Esophagus muscularis mucosa (tissue), 4 donors: ENCODE results near the gene AQP11.

Experiments
- EP300 ChIP-seq: sonication (generic); formaldehyde crosslinking; IDR thresholded peaks from one replicate; pipeline ENCODE4 v1.6.1; 2017; ENCODE audit warnings: antibody characterized with exemption
- POLR2A ChIP-seq: fragments of 450-650 bp; IDR thresholded peaks from one replicate; pipeline ENCODE4 v1.6.1; 2017; ENCODE audit warnings: antibody characterized with exemption, moderate library complexity, mild to moderate bottlenecking, low read depth
- POLR2AphosphoS5 ChIP-seq, 2 donors: sonication (generic); formaldehyde crosslinking; IDR thresholded peaks; one replicate each; pipeline ENCODE4 v1.6.1; 2017; ENCODE audit warnings: antibody characterized with exemption in 2 of 2
- TF ChIP-seq, protein P1 (sequence below), 3 experiments: fragments of 200-600 bp in 2 of 3; fragments of 450-650 bp in 1 of 3; sonication (generic) in 2 of 3; IDR thresholded peaks; one replicate each; pipeline ENCODE4 v1.5.1; 2017 to 2019; ENCODE audit warnings: antibody characterized with exemption in 3 of 3, mild to moderate bottlenecking in 2 of 3, moderate library complexity in 1 of 3

DNA sequence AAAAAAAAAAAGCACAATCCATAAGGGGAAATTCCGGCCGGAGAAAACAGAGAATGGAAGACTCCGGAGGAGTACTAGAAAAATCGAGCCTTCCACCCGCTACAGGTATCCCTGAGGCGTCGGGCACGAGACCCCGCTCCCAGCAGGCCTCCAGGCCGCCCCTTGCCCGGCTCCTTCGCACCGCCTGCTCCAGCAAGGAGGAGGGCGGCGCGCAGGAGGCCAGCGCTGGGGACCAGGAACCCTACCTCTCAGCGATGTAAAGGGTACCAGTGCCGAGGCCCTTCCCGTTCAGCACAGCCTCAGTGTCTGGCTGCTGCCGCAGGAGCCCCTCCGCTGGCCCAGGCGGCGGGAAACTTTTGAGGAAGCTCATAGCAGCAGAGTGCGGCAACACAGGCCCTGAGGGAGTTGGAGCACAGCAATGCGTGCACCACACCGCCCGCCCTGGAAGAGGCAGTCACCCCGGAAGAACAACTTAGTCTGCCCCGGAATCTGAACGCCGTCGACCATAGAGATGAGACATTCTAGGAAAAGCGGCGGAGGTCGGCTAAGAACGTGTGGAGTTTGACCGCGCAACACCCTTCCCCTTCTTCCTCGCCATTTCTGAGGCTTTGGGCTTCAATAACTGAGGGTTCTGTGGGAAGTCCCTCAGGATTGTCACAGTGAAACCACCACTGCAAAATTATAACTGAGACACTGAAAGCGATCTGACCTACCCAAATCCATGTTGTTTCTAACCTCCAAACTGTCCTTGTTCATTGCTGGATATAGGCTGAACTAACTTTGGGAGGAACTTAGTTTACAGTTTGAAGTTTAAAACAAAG is 47.8 kb downstream of the AQP11 start, which contains the start of gene CLNS1A:
- TF ChIP-seq POLR2AphosphoS5 (IDR thresholded peaks at IDR 0.05) (peak; percentile 89 to 90), POLR2A (no peak), EP300 (no peak)
- TF ChIP-seq, protein P1, sequence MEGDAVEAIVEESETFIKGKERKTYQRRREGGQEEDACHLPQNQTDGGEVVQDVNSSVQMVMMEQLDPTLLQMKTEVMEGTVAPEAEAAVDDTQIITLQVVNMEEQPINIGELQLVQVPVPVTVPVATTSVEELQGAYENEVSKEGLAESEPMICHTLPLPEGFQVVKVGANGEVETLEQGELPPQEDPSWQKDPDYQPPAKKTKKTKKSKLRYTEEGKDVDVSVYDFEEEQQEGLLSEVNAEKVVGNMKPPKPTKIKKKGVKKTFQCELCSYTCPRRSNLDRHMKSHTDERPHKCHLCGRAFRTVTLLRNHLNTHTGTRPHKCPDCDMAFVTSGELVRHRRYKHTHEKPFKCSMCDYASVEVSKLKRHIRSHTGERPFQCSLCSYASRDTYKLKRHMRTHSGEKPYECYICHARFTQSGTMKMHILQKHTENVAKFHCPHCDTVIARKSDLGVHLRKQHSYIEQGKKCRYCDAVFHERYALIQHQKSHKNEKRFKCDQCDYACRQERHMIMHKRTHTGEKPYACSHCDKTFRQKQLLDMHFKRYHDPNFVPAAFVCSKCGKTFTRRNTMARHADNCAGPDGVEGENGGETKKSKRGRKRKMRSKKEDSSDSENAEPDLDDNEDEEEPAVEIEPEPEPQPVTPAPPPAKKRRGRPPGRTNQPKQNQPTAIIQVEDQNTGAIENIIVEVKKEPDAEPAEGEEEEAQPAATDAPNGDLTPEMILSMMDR (IDR thresholded peaks at IDR 0.05) = peak in 1 of 3 experiments; percentile 11
